HEK293 (cell line): ENCODE data around the gene RNU7-1.

Experiments used
- GLI2 ChIP-seq: fragments of 450-650 bp; formaldehyde crosslinking; IDR thresholded peaks from 2 replicates; pipeline ENCODE4; 2017; ENCODE audit warnings: missing biosample characterization, missing genetic modification characterization, low read depth, borderline replicate concordance
- SP3 ChIP-seq: fragments of 450-650 bp; formaldehyde crosslinking; IDR thresholded peaks from 2 replicates; pipeline ENCODE4 v1.5.1; 2016; ENCODE audit warnings: missing biosample characterization, missing genetic modification characterization
- ZBTB21 ChIP-seq: fragments of 450-650 bp; formaldehyde crosslinking; IDR thresholded peaks from 2 replicates; pipeline ENCODE4 v1.5.1; 2017; ENCODE audit warnings: missing biosample characterization, missing genetic modification characterization
- ZBTB48 ChIP-seq: fragments of 450-650 bp; formaldehyde crosslinking; IDR thresholded peaks from 2 replicates; pipeline ENCODE4 v1.5.1; 2016; ENCODE audit warnings: missing biosample characterization, missing genetic modification characterization
- ZNF169 ChIP-seq: fragments of 450-650 bp; formaldehyde crosslinking; IDR thresholded peaks from 2 replicates; pipeline ENCODE4 v1.5.1; 2016; ENCODE audit warnings: missing biosample characterization, missing genetic modification characterization
- ZNF292 ChIP-seq: fragments of 450-650 bp; formaldehyde crosslinking; IDR thresholded peaks from 2 replicates; pipeline ENCODE4 v1.5.1; 2016; ENCODE audit warnings: low read depth, missing biosample characterization, missing genetic modification characterization, borderline replicate concordance
- ZNF510 ChIP-seq: fragments of 450-650 bp; formaldehyde crosslinking; IDR thresholded peaks from 2 replicates; pipeline ENCODE4 v1.5.1; 2018; ENCODE audit warnings: mild to moderate bottlenecking, missing genetic modification characterization, missing biosample characterization; ENCODE audit not compliant: insufficient replicate concordance
- ZNF558 ChIP-seq: fragments of 450-650 bp; formaldehyde crosslinking; IDR thresholded peaks from 2 replicates; pipeline ENCODE4 v1.5.1; 2016; ENCODE audit warnings: missing biosample characterization, missing genetic modification characterization
- ZNF843 ChIP-seq: fragments of 450-650 bp; formaldehyde crosslinking; IDR thresholded peaks from 2 replicates; pipeline ENCODE4 v1.5.1; 2016; ENCODE audit warnings: missing biosample characterization, missing genetic modification characterization
- ZSCAN16 ChIP-seq: fragments of 450-650 bp; formaldehyde crosslinking; IDR thresholded peaks from 2 replicates; pipeline ENCODE4 v1.5.1; 2016; ENCODE audit warnings: missing biosample characterization, missing genetic modification characterization
- TF ChIP-seq, protein P1 (sequence below): fragments of 450-650 bp; formaldehyde crosslinking; optimal IDR thresholded peaks from 2 replicates; pipeline ENCODE3; 2016; ENCODE audit warnings: missing biosample characterization, mild to moderate bottlenecking, missing genetic modification characterization
- TF ChIP-seq, protein P2 (sequence below): fragments of 450-650 bp; formaldehyde crosslinking; IDR thresholded peaks from 2 replicates; pipeline ENCODE4 v1.5.1; 2016; ENCODE audit warnings: missing biosample characterization, missing genetic modification characterization

DNA sequence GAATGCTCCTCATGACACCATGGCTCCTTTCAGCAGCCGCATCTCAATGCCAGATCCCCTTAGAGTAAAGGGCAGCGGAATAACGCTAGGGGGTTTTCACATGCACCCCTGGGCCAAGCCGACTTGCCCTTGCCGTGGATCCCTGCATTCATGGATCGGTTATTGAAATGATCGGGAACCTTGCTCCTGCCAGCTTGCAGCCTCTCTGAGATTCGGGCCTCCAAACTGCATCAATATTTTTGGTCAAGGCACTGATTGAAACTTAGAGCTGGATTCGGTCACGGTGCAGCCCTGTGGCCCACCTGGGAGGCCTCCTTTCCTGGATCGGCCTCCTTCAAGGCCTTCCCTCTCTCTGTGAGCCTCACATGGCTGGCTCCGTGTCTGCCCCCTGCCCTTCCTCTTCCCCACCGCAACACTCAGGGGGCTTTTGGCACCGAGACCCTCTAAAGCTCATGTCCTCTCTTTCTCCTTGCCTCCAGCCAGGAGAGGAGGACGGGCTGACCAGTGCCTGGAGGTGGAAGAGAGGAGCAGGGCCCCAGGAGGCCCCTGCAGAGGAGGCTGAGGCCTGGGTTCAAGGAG lies 9.3 kb downstream of the RNU7-1 start:
- TF ChIP-seq, protein P1, sequence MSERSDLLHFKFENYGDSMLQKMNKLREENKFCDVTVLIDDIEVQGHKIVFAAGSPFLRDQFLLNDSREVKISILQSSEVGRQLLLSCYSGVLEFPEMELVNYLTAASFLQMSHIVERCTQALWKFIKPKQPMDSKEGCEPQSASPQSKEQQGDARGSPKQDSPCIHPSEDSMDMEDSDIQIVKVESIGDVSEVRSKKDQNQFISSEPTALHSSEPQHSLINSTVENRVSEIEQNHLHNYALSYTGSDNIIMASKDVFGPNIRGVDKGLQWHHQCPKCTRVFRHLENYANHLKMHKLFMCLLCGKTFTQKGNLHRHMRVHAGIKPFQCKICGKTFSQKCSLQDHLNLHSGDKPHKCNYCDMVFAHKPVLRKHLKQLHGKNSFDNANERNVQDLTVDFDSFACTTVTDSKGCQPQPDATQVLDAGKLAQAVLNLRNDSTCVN (tag by site-specific recombination), result no peak
- TF ChIP-seq ZNF558 (tag by site-specific recombination) (no peak), SP3 (tag by site-specific recombination) (no peak), ZBTB21 (tag by site-specific recombination) (no peak), ZNF510 (tag by site-specific recombination) (no peak), GLI2 (tag by site-specific recombination) (no peak), ZNF843 (no peak), ZNF292 (tag by site-specific recombination) (no peak), ZBTB48 (tag by site-specific recombination) (no peak), ZSCAN16 (tag by site-specific recombination) (no peak), ZNF169 (tag by site-specific recombination) (no peak)
- TF ChIP-seq, protein P2, sequence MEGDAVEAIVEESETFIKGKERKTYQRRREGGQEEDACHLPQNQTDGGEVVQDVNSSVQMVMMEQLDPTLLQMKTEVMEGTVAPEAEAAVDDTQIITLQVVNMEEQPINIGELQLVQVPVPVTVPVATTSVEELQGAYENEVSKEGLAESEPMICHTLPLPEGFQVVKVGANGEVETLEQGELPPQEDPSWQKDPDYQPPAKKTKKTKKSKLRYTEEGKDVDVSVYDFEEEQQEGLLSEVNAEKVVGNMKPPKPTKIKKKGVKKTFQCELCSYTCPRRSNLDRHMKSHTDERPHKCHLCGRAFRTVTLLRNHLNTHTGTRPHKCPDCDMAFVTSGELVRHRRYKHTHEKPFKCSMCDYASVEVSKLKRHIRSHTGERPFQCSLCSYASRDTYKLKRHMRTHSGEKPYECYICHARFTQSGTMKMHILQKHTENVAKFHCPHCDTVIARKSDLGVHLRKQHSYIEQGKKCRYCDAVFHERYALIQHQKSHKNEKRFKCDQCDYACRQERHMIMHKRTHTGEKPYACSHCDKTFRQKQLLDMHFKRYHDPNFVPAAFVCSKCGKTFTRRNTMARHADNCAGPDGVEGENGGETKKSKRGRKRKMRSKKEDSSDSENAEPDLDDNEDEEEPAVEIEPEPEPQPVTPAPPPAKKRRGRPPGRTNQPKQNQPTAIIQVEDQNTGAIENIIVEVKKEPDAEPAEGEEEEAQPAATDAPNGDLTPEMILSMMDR (tag by site-specific recombination), result no peak
